Right cardiac atrium (tissue), 5 donors: Measurements from ENCODE around the gene PDGFRB. TPM values are rescaled to one million over a fixed set of nuclear protein-coding genes. Genes with fewer than 3 reads are reported as not detected.
A peak's percentile ranks its signal among the peaks of the same experiment; 100 is the strongest.

Experiments
- ATAC-seq, 2 donors: fragments of 200-7000 bp; cut with Tn5 transposase; one replicate each; pipeline versions ENCODE4 v1.8.0 to v1.9.1; 2020; ENCODE audit warnings: moderate library complexity in 2 of 2, mild to moderate bottlenecking in 1 of 2
- DNase-seq, 3 donors: peaks; one replicate each; pipeline ENCODE4 v3.0.0-alpha.2; 2020
- H3K27ac ChIP-seq: one replicate; pipeline ENCODE4 v1.5.1; 2013; ENCODE audit warnings: mild to moderate bottlenecking, low read length, control low read depth, moderate library complexity
- H3K27me3 ChIP-seq: one replicate; pipeline ENCODE4 v1.6.1; 2013; ENCODE audit not compliant: control insufficient read depth, insufficient read depth
- H3K4me1 ChIP-seq: one replicate; pipeline ENCODE4 v1.6.1; 2013; ENCODE audit warnings: low read length; ENCODE audit not compliant: control insufficient read depth, insufficient read depth
- H3K4me3 ChIP-seq: one replicate; pipeline ENCODE4 v1.5.1; 2013; ENCODE audit warnings: low read length, control low read depth
- H3K9me3 ChIP-seq: one replicate; pipeline ENCODE4 v1.6.1; 2013; ENCODE audit warnings: low read length; ENCODE audit not compliant: control insufficient read depth
- WGBS: extraction: QIAGEN DNeasy Blood & Tissue Kit; methylation state at CpG from one replicate; pipeline ENCODE4 v1.1.7; 2013; 5-methylcytosine and 5-hydroxymethylcytosine counted together
- intact Hi-C, 4 donors: fragments of 100-400 bp; cut with DNase I; formaldehyde crosslinking; loops; one replicate each; pipeline versions ENCODE4 v1.11.0 to v1.14.0; 2022 to 2023
- polyA plus RNA-seq: library from polyadenylated mRNA; stranded (reverse); fragments of 200-250 nt; gene quantifications from one replicate; pipeline ENCODE4 v1.2.3, GENCODE V29; 2013
- total RNA-seq, 4 donors: library from RNA; stranded (reverse); fragmentation: NEBNext Ultra II Directional; extraction: Animal tissue kit (Norgen Biotek cat#: 25700); gene quantifications; one replicate each; pipeline ENCODE4 v1.2.1, GENCODE V29; 2021
- donor health status: healthy with polysubstance abuse.
- donor health status: DM: no; HTN: yes; CAD: no.
- donor health status: DM: no; HTN: no; CAD: no.
- donor health status: DM: no; HTN: yes; CAD: no; lungs with severe emphysema.
- donor health status: DM: yes; HTN: yes; CAD: no.

The PDGFRB gene
- total and polyA plus RNA-seq, 5 donors, result 24.6 to 68.0 (median 43.5) TPM

DNA sequence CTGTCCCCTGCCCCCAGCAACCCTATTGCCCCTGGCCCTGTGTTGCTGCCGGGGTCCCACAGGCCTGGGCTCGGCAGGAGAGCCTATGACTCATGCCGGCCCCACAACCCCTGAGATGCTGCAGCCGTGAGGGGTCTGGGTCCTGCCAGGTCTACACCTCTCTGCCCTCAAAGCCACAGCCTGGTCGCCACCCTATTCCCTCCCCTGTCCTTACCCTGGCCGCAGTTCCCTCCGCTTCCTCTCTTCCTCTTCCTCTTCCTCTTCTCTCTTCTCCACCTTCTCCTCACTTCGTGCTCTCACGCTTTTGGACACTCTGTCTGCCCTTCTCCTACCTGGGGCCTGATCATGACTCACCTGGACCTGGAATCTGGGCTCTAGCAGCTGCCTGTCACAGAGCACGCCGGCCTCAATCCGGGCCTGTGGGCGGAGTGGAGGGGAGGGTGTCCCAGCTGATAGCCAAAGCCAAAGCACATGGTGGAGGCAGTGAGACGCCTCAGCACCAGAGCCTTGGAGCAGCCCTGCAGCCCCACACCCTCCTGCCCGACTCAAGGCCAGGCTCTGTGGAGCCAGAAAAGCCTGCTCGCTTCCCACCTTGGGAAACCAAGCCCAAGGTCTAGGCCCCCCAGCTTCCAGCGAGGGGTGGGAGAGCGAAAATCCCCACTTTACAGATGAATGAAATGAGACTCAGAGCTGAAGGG, 42.4 kb downstream of the PDGFRB start:
- H3K4me3 ChIP-seq, result no peak overlapping the region
- 63% methylated on average over 18 of the region's 18 CpGs for WGBS
- peak; percentile 69 to 72 for ATAC-seq
- DNase-seq, result peak; percentile 59 to 80 (median 76)
- no peaks in the 10 kb centered on the region for H3K9me3 ChIP-seq
- H3K27ac ChIP-seq, result no peak overlapping the region
- no peaks in the 10 kb centered on the region for H3K27me3 ChIP-seq
- intact Hi-C loops, result no loop called here
- no peaks in the 10 kb centered on the region for H3K4me1 ChIP-seq

GRCh38 chr5:150112201-150113046, 43.2 kb downstream of the PDGFRB start:
- H3K9me3 ChIP-seq, result no peaks in the 10 kb centered on the region
- H3K27me3 ChIP-seq, result no peaks in the 10 kb centered on the region
- 56% methylated on average over 6 of the region's 6 CpGs for WGBS
- ATAC-seq, result peak; percentile 70 to 72
- no peak overlapping the region for H3K4me3 ChIP-seq
- H3K4me1 ChIP-seq, result no peaks in the 10 kb centered on the region
- intact Hi-C loops, result no loop called here
- peak; percentile 85 to 90 (median 88) for DNase-seq
- peak overlapping the region; percentile 22 for H3K27ac ChIP-seq

DNA sequence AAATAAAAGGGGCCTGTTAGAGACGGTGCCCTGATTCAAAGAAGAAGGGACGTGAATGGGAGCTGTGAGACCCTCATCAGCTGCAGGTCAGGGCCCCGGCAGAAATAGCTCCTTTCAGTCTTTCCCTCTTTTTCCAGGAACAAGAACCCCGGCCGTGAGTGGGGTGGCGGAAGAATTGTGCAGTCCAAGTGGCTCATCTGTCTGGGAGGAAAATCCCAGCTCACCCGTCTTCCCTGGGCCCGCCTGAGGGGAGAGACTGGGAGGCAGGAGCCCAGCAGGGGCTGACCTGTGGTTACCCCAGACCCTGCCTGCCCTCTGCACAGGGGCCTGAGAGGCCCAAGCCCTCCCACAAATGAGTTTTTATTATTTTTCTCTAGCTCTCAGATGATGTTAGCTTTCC, 44.5 kb downstream of the PDGFRB start:
- Histone ChIP-seq H3K4me1 (no peaks in the 10 kb centered on the region), H3K9me3 (no peaks in the 10 kb centered on the region), H3K27ac (no peak overlapping the region), H3K4me3 (no peak overlapping the region), H3K27me3 (no peaks in the 10 kb centered on the region)
- DNase-seq (no peak), ATAC-seq (no peak)
- 76% methylated on average over 8 of the region's 8 CpGs for WGBS
- intact Hi-C loops, result no loop called here

DNA sequence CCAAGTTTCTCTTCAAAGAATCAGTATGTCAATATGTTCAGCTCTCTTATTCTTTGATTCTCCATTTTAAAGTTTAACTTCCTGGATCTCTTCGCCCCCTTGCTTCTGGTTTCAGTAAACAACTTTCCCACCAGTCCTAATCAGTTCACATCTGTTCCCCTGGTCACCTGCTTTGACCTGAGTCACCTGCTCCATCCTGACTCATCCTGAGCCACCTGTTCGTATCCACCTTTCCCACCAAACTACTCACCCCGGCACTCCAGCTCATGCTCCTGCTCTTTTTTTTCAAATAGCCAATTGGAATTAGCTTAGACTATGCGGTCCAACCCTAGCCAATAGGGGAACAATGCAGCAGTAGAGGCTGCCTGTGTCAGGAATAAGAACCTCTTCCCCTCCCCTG, 45.7 kb downstream of the PDGFRB start:
- Histone ChIP-seq H3K27me3 (no peaks in the 10 kb centered on the region), H3K4me3 (no peak overlapping the region), H3K9me3 (no peaks in the 10 kb centered on the region), H3K27ac (no peak overlapping the region), H3K4me1 (no peaks in the 10 kb centered on the region)
- intact Hi-C loops, result no loop called here
- 76% methylated on average over 4 of the region's 4 CpGs for WGBS
- DNase-seq (no peak), ATAC-seq (no peak)

DNA sequence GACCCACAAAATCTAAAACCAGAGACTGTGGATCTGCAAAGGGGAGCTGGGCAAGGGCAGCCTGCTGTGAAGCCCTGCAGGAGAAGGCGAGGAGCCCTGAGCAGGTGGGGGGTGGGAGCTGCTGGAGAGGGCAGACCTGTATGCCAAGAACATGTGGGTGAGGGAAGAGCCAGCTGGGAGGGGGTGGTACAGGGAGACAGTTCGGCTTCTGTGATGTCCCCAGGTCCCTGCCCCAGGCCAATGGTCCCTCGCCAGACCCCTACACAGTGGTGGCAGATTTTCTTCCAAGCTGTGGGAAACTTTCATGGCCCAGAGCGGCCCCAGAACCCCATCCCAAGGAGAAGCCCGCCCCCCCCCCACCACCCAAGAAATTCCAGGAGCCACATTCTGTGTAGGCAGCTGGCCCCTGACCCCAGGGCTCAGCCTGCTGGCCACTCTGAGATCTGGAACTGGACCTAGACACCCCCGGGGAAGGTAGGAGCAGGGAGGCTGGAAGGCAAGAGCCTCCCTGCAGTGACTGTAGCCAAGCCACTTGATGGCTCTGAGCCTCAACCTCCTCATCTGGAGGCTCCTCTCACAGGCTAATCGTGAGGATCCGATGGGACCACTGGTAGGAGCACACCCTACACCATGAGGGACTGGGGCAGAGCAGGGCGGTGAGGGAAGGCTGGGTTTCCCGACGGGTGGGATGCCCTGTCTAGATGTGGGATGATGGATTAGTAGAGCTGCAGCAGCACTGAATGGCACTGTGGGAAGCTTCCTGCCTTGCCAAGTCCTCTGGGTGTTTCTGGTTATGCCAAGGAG, 46.7 kb downstream of the PDGFRB start:
- no peak for ATAC-seq
- intact Hi-C loops, result no loop called here
- 82% methylated on average over 11 of the region's 11 CpGs for WGBS

GRCh38 chr5:150107909-150108447, 47.7 kb downstream of the PDGFRB start:
- Histone ChIP-seq H3K27ac (no peak overlapping the region), H3K4me3 (no peak overlapping the region), H3K9me3 (no peaks in the 10 kb centered on the region), H3K27me3 (no peaks in the 10 kb centered on the region), H3K4me1 (no peaks in the 10 kb centered on the region)
- intact Hi-C loops, result no loop called here
- ATAC-seq (no peak), DNase-seq (no peak)
- 68% methylated on average over 4 of the region's 4 CpGs for WGBS

More for the DNA sequence above, 46.7 kb downstream of the PDGFRB start:
- Histone ChIP-seq H3K27me3 (no peaks in the 10 kb centered on the region), H3K4me1 (no peaks in the 10 kb centered on the region), H3K9me3 (no peaks in the 10 kb centered on the region), H3K4me3 (no peak overlapping the region), H3K27ac (no peak overlapping the region)
- peak in 1 of 3 donors; percentile 29 for DNase-seq

DNA sequence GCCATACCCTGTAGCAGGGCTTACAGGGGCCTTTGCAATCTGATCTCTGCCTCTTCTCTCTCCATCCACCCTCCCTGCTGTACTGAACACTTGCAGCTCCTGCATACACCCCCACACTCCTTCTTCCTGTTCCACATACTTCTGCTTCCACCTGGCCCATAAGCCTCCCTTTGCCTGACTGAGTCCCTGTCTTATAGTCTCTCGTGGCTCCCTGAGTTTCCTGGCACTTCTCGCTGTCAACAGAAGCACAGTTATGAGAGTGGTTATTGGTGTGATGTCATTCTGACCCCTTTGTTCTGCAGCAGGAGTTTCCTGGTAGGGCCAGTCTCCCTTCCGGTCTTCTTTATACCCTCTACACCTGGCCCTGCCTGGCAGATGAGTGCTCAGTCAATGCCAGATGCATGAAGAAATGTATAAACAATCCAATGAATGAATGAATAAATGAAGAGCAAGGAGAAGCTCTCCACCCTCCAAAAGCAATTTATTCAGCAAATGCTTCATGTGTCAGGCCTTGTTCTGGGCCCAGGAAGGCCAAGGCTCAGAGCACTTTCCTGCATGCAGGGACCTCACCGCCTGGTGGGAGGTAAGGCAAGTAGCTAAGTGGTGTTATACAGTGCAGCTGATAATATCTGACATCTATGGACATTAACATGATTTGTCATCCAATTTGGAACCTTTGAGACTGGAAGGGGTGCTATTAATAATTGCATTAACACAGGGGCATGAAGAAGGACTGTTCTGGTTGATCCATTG, 48.8 kb downstream of the PDGFRB start:
- Histone ChIP-seq H3K4me1 (no peaks in the 10 kb centered on the region), H3K27me3 (no peaks in the 10 kb centered on the region), H3K9me3 (no peaks in the 10 kb centered on the region), H3K27ac (no peak overlapping the region), H3K4me3 (no peak overlapping the region)
- intact Hi-C loops, result no loop called here
- no peak for ATAC-seq
- DNase-seq, result no peak
- WGBS, result 68% methylated on average over 4 of the region's 4 CpGs

DNA sequence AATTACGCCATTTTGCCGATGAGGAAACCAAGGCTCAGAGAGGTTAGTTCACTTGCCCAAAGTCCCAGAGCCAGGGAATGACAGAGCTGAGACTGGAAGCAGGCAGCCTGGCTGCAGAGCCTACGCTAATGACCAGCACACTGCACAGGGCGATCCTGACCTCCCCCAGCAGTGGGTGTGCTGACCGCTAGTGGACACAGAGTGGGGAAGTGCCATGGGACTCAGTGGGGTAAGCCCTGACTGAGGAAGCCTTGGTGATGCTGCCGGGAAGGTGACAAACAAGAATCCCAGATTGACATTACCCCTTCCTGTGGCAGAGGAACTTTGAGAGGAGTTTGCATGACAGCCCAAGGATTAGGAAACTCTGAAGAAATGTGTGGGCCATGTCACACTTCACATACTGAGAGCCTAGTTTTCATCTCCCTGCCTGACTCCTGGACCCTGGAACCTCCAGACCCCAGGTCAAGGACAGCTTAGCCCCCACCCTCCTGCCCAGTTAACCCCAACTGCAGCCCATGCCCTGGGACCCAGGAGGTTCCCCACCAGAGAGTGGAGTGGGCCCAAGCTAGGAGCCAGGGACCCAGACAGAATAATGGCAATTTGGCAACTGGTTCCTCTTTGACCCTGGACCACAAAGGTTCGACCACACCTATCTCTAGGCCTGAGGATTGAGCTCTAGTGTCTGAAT, 49.6 kb downstream of the PDGFRB start:
- ATAC-seq, result peak; percentile 44 to 67
- no peak overlapping the region for H3K4me3 ChIP-seq
- no peak for DNase-seq
- WGBS, result 85% methylated on average over 7 of the region's 7 CpGs
- no peak overlapping the region for H3K27ac ChIP-seq
- no peaks in the 10 kb centered on the region for H3K27me3 ChIP-seq
- H3K4me1 ChIP-seq, result no peaks in the 10 kb centered on the region
- intact Hi-C loops, result no loop called here
- no peaks in the 10 kb centered on the region for H3K9me3 ChIP-seq

GRCh38 chr5:150104550-150104870, 51.1 kb downstream of the PDGFRB start:
- H3K4me3 ChIP-seq, result no peak overlapping the region
- no peak for ATAC-seq
- H3K27ac ChIP-seq, result no peak overlapping the region
- no peak for DNase-seq
- intact Hi-C loops, result no loop called here
- H3K4me1 ChIP-seq, result no peaks in the 10 kb centered on the region
- 93% methylated on average over 2 of the region's 2 CpGs for WGBS
- no peaks in the 10 kb centered on the region for H3K27me3 ChIP-seq
- H3K9me3 ChIP-seq, result no peaks in the 10 kb centered on the region
